HepG2 (cell line): ENCODE results near the gene SMIM1. TPM values are rescaled to one million over a fixed set of nuclear protein-coding genes. Genes with fewer than 3 reads are reported as not detected.
A peak's percentile ranks its signal among the peaks of the same experiment; 100 is the strongest.

Experiments
- AGO2 ChIP-seq: fragments of 200-400 bp; formaldehyde crosslinking; optimal IDR thresholded peaks from 2 replicates; pipeline ENCODE3; 2017; ENCODE audit warnings: mild to moderate bottlenecking, low read depth, low read length, moderate library complexity
- FIP1L1 ChIP-seq: fragments of 200-400 bp; formaldehyde crosslinking; IDR thresholded peaks from 2 replicates; pipeline ENCODE4 v1.6.1; 2018; ENCODE audit warnings: low read depth, mild to moderate bottlenecking, low read length, moderate library complexity, borderline replicate concordance; ENCODE audit not compliant: insufficient read depth
- FOXA3 ChIP-seq: IDR thresholded peaks from 2 replicates; pipeline ENCODE4 v1.6.1; 2016; ENCODE audit warnings: missing genetic modification reagents, missing compliant biosample characterization
- FOXK2 ChIP-seq: fragments of 450-650 bp; IDR thresholded peaks from 2 replicates; pipeline ENCODE4 v1.6.1; 2016
- FOXP1 ChIP-seq, 2 experiments: fragments of 450-650 bp in 1 of 2; IDR thresholded peaks; 2 replicates each; pipeline ENCODE4 v1.6.1; 2017 to 2018; ENCODE audit warnings: antibody characterized with exemption in 1 of 2
- GABPA ChIP-seq, 2 experiments: IDR thresholded peaks; 2 replicates each; pipeline ENCODE4 v1.6.1; 2011 to 2016; ENCODE audit warnings: low read depth in 2 of 2, low read length in 1 of 2, missing biosample characterization in 1 of 2, missing genetic modification characterization in 1 of 2
- LCORL ChIP-seq, 2 experiments: fragments of 450-650 bp in 1 of 2; sonication (generic) in 1 of 2; formaldehyde crosslinking in 1 of 2; IDR thresholded peaks; 2 replicates each; pipeline versions ENCODE4 v1.5.0 to v1.6.1; 2017 to 2020; ENCODE audit warnings: antibody characterized with exemption in 1 of 2, missing genetic modification reagents in 1 of 2
- MYNN ChIP-seq: sonication (generic); formaldehyde crosslinking; IDR thresholded peaks from 2 replicates; pipeline ENCODE4 v1.4.0; 2020; ENCODE audit warnings: mild to moderate bottlenecking, low read depth, missing genetic modification reagents
- NFE2L1 ChIP-seq: sonication (generic); formaldehyde crosslinking; IDR thresholded peaks from 2 replicates; pipeline ENCODE4 v1.4.0; 2020; ENCODE audit warnings: missing genetic modification reagents, mild to moderate bottlenecking, borderline replicate concordance
- PAF1 ChIP-seq: IDR thresholded peaks from 2 replicates; pipeline ENCODE4 v1.6.1; 2016; ENCODE audit warnings: missing genetic modification reagents, missing compliant biosample characterization
- RELA ChIP-seq: sonication (generic); formaldehyde crosslinking; IDR thresholded peaks from 2 replicates; pipeline ENCODE4 v1.4.0; 2020; ENCODE audit warnings: missing genetic modification reagents
- TBL1XR1 ChIP-seq: fragments of 150-350 bp; IDR thresholded peaks from 2 replicates; pipeline ENCODE4 v1.6.1; 2014; ENCODE audit warnings: borderline replicate concordance, low read length; ENCODE audit not compliant: partially characterized antibody
- TP53 ChIP-seq: sonication (generic); formaldehyde crosslinking; conservative IDR thresholded peaks from 2 replicates; pipeline ENCODE4 v1.4.0; 2020; ENCODE audit warnings: missing genetic modification reagents
- ZMAT3 ChIP-seq: sonication (generic); formaldehyde crosslinking; conservative IDR thresholded peaks from 2 replicates; pipeline ENCODE4 v1.7.0; 2021; ENCODE audit warnings: missing genetic modification reagents
- ZNF160 ChIP-seq: sonication (generic); formaldehyde crosslinking; IDR thresholded peaks from 2 replicates; pipeline ENCODE4 v1.8.0; 2022; ENCODE audit warnings: mild to moderate bottlenecking, inconsistent platforms, missing genetic modification reagents
- ZNF510 ChIP-seq: sonication (generic); formaldehyde crosslinking; IDR thresholded peaks from 2 replicates; pipeline ENCODE4 v1.4.0; 2020; ENCODE audit warnings: low read depth, mild to moderate bottlenecking, missing genetic modification reagents
- polyA plus RNA-seq, 8 experiments: library from polyadenylated mRNA; depleted of rRNA in 3 of 8; stranded (reverse) in 7 of 8; unstranded in 1 of 8; fragments of >200 nt; fragmentation: Illumina TruSeq in 4 of 8; extraction: Trizol in 4 of 8; gene quantifications; 2 replicates each; pipeline versions ENCODE4 v1.2.1 to v1.2.3, GENCODE V29; 2011 to 2016; ENCODE audit warnings: low read depth in 4 of 8, missing spikeins in 1 of 8, mixed read lengths in 1 of 8; ENCODE audit not compliant: insufficient read depth in 1 of 8
- total RNA-seq, 5 experiments: library from RNA; depleted of rRNA; stranded (reverse); fragments of >200 nt; fragmentation: Illumina TruSeq; extraction: Trizol; gene quantifications; 2 replicates each; pipeline ENCODE4 v1.2.3, GENCODE V29; 2016; ENCODE audit warnings: low read depth in 1 of 5
- TF ChIP-seq, protein P1 (sequence below): sonication (generic); formaldehyde crosslinking; IDR thresholded peaks from 2 replicates; pipeline ENCODE4 v1.4.0; 2020; ENCODE audit warnings: missing genetic modification reagents
- TF ChIP-seq, protein P2 (sequence below): sonication (generic); formaldehyde crosslinking; IDR thresholded peaks from 2 replicates; pipeline ENCODE4 v1.4.0; 2020; ENCODE audit warnings: missing genetic modification reagents, borderline replicate concordance
- TF ChIP-seq, protein P3 (sequence below): sonication (generic); formaldehyde crosslinking; IDR thresholded peaks from 2 replicates; pipeline ENCODE4 v1.4.0; 2020; ENCODE audit warnings: mild to moderate bottlenecking, low read depth, missing genetic modification reagents
- TF ChIP-seq, protein P4 (sequence below): sonication (generic); formaldehyde crosslinking; IDR thresholded peaks from 2 replicates; pipeline ENCODE4 v1.5.1; 2020; ENCODE audit warnings: mild to moderate bottlenecking, missing genetic modification reagents, moderate library complexity

The SMIM1 gene
- total and polyA plus RNA-seq, 2 of the 13 experiments (the other 11 are each of a cell fraction or from before 2014, with no cell fraction given): 12.4 to 56.3 TPM

DNA sequence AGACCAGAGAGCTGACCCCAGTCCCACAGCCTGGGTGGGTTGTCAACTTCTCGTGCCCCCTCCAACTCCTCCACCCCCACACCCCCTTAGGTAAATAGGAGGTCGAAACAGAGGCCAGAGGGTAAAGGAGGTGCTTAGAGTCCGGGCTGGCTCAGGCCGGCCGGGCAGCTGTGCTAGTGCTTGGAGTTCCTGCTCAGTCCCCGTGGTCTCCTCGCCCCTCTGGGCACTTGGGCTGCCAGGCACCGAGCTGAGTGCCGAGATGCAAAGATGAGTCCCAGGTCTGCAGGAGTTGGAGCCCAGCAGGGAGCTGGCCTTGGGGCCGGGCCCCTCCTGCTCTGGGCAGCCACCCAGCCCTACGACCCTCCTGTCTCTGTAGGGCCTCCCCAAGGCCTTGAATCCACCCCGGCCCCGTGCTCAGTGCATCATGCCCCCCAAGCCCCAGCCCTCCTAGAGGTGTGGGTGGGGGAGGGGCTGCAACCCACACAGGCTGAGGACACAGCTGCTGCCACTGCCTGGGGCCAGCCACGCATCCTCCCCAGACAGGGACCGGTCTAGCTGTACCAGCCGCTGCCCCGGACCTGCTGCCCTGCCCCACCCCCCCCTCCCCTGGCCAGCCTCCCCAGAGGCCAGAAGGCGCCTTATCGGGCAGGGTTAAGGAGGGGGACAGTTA lies 1.9 kb downstream of the SMIM1 start (continued):
- TF ChIP-seq, protein P1, sequence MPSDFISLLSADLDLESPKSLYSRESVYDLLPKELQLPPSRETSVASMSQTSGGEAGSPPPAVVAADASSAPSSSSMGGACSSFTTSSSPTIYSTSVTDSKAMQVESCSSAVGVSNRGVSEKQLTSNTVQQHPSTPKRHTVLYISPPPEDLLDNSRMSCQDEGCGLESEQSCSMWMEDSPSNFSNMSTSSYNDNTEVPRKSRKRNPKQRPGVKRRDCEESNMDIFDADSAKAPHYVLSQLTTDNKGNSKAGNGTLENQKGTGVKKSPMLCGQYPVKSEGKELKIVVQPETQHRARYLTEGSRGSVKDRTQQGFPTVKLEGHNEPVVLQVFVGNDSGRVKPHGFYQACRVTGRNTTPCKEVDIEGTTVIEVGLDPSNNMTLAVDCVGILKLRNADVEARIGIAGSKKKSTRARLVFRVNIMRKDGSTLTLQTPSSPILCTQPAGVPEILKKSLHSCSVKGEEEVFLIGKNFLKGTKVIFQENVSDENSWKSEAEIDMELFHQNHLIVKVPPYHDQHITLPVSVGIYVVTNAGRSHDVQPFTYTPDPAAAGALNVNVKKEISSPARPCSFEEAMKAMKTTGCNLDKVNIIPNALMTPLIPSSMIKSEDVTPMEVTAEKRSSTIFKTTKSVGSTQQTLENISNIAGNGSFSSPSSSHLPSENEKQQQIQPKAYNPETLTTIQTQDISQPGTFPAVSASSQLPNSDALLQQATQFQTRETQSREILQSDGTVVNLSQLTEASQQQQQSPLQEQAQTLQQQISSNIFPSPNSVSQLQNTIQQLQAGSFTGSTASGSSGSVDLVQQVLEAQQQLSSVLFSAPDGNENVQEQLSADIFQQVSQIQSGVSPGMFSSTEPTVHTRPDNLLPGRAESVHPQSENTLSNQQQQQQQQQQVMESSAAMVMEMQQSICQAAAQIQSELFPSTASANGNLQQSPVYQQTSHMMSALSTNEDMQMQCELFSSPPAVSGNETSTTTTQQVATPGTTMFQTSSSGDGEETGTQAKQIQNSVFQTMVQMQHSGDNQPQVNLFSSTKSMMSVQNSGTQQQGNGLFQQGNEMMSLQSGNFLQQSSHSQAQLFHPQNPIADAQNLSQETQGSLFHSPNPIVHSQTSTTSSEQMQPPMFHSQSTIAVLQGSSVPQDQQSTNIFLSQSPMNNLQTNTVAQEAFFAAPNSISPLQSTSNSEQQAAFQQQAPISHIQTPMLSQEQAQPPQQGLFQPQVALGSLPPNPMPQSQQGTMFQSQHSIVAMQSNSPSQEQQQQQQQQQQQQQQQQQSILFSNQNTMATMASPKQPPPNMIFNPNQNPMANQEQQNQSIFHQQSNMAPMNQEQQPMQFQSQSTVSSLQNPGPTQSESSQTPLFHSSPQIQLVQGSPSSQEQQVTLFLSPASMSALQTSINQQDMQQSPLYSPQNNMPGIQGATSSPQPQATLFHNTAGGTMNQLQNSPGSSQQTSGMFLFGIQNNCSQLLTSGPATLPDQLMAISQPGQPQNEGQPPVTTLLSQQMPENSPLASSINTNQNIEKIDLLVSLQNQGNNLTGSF (CRISPR knock-in tag): no peak
- TF ChIP-seq FOXP1 (IDR thresholded peaks at IDR 0.05) (no peak), FOXP1 (CRISPR knock-in tag; IDR thresholded peaks at IDR 0.05) (no peak), ZNF160 (no peak), FOXA3 (0 out of 2 replicates have a peak, but pooled peaks have one; percentile 8), ZMAT3 (CRISPR knock-in tag) (no peak), GABPA (IDR thresholded peaks at IDR 0.05; ENCODE audit: low read depth, low read length) (no peak), GABPA (CRISPR knock-in tag; IDR thresholded peaks at IDR 0.05; ENCODE audit: low read depth) (no peak), MYNN (CRISPR knock-in tag) (no peak), NFE2L1 (CRISPR knock-in tag) (no peak), FIP1L1 (no peak), AGO2 (peak; percentile 63), ZNF510 (CRISPR knock-in tag) (no peak), RELA (CRISPR knock-in tag) (no peak), TBL1XR1 (no peak), LCORL (IDR thresholded peaks at IDR 0.05) (no peak), LCORL (CRISPR knock-in tag; IDR thresholded peaks at IDR 0.05) (peak; percentile 70), PAF1 (CRISPR knock-in tag) (no peak), TP53 (CRISPR knock-in tag) (no peak), FOXK2 (no peak)
- TF ChIP-seq, protein P2, sequence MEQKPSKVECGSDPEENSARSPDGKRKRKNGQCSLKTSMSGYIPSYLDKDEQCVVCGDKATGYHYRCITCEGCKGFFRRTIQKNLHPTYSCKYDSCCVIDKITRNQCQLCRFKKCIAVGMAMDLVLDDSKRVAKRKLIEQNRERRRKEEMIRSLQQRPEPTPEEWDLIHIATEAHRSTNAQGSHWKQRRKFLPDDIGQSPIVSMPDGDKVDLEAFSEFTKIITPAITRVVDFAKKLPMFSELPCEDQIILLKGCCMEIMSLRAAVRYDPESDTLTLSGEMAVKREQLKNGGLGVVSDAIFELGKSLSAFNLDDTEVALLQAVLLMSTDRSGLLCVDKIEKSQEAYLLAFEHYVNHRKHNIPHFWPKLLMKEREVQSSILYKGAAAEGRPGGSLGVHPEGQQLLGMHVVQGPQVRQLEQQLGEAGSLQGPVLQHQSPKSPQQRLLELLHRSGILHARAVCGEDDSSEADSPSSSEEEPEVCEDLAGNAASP (CRISPR knock-in tag): no peak
- TF ChIP-seq, protein P3, sequence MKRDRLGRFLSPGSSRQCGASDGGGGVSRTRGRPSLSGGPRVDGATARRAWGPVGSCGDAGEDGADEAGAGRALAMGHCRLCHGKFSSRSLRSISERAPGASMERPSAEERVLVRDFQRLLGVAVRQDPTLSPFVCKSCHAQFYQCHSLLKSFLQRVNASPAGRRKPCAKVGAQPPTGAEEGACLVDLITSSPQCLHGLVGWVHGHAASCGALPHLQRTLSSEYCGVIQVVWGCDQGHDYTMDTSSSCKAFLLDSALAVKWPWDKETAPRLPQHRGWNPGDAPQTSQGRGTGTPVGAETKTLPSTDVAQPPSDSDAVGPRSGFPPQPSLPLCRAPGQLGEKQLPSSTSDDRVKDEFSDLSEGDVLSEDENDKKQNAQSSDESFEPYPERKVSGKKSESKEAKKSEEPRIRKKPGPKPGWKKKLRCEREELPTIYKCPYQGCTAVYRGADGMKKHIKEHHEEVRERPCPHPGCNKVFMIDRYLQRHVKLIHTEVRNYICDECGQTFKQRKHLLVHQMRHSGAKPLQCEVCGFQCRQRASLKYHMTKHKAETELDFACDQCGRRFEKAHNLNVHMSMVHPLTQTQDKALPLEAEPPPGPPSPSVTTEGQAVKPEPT (CRISPR knock-in tag): no peak
- TF ChIP-seq, protein P4, sequence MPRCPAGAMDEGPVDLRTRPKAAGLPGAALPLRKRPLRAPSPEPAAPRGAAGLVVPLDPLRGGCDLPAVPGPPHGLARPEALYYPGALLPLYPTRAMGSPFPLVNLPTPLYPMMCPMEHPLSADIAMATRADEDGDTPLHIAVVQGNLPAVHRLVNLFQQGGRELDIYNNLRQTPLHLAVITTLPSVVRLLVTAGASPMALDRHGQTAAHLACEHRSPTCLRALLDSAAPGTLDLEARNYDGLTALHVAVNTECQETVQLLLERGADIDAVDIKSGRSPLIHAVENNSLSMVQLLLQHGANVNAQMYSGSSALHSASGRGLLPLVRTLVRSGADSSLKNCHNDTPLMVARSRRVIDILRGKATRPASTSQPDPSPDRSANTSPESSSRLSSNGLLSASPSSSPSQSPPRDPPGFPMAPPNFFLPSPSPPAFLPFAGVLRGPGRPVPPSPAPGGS (CRISPR knock-in tag): no peak
